ENCODE measurements around the gene ATP11A.

The ATP11A gene

DNA sequence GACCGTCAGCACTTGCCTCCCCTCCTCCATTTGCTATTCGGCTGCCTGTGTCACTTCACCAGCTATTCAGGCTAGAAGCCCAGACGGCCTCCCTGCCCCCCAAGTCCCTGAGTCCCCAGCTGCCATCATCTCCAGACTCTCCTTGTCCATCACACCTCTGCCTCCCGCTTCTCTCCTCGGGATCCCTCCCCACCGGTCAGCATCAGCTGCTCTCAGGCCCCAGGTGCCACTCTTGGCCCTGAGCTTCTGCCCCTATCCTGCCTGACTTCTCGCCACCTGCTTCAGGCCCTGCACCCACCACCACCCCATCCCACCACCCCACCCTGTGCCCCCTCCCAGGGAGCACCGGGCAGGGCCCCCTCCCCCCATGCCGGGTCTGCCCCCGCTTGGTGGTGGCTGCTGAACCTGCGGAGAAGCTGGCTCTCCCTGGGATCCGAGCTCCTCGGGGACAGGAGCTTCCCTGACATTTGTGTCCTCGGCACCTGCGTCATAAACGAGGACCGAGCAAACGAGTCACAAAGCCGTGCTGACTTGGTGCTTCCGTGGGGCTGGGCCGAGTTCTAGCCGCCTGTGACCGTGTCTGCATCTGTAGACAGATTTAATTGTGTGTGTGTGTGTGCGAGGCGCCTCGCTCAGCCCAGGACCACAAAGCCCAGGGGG is 208.9 kb downstream of the ATP11A start:
- DNase-seq: no peak

DNA sequence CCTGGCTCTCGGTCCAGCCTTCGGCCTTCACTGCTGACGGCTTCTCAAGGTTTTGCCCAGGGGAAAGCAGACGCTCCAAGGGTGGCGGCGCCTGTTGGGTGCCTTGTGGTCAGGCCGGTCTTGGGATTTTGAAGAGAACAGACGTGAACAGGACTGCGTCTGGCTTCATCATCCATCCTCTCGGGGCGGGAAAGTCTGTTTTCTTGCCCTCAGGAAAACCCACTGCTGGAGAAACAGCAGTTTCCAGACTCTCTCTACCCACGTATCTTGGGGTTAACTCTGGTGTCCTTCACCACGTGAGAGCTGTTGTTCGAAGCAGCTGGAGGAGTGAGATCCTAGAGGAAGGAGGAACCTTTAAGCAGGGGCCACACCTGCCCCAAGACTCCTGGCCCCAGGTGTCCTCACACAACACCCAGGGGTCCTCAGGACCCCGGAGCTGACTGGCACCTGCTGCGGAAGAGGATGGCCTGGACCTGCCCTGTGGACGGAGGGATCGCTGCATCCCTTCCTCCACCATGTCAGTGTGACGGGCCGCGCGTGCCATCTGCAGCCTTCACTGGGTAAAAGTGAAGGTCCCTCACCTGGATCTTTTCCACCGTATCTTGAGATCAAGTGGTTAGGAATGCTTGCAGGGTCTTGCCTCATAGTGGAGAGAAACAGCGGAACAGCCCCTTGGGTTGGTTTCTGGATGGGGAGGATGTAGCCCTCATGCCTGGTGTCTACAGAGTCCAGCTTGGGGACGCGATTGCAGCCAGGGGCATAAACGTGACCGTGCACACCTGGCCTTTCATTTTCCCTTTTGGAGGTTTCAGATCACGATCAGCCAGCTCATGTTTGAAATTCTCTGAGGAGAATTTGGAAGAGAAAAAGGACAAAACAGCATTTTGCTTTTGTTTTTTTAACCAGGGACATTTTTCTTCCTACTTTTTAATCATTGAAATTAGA is 209.7 kb downstream of the ATP11A start:
- no peak for DNase-seq

DNA sequence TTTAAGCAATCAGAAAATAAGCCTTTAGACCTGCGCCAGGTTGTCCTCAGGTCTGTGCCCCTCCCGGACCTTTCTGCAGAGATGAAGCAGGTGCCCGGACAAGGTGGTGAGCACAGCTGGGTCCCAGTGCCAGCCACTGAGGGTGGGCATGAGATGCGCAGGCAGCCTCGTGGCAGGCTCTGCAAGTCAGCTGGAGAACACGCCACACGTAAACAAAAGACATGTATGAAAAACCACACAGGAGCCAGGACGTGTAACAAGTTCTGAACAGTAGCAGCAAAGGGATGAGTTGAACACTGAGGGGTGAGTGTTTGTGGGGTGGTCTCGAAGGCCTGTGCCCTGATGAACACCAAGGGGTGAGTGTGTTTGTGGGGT is 210.4 kb downstream of the ATP11A start:
- no peak for DNase-seq

DNA sequence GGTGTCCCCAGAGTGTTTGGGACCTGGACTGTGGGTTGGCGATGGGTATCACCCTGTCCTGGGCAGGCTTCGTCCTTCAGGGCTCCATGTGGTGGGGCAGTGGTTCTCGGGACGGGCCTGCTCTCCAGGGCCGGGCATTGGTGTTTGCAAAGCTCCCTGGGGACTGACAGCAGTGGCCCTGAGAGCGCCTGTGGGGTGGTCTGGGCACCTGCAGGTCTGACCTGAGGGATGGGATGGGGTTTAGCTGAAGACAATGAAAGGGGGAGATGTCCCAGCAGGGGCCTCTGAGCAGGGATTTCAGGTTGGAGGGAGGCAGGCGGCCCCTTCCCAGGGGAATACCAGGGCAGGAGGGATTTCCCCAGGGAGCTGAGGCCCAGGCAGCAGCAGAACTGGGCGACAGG is 210.9 kb downstream of the ATP11A start:
- no peak for DNase-seq

DNA sequence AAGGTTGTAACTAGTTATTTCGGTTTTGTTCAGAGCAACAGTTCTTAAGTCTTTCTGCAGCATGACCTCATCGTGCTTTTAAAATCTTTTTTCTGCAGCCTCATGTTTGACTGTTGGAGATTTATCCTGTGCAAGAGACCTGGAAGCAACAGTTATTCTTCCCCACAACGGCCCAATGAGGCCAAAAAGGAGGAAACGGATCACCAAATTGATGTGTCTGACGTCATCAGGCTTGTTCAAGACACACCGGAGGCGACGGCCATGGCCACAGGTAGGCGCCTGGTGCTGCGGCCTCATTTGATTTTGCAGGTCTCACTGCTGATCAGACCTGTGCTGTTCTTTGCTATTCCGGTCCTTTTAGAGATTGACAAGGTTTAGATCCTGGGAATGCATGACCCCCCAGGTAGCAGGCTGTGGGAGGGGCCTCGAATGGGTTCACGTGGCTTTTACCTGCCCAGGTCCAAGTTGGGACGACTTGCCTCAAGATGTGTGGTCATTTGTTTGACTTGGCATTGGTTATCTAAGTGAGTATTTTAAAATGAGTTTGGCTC is 212.3 kb downstream of the ATP11A start:
- DNase-seq: no peak

- no peak for DNase-seq
These were observed 212.8 kb downstream of the ATP11A start for GRCh38 chr13:112902669-112903068.

DNA sequence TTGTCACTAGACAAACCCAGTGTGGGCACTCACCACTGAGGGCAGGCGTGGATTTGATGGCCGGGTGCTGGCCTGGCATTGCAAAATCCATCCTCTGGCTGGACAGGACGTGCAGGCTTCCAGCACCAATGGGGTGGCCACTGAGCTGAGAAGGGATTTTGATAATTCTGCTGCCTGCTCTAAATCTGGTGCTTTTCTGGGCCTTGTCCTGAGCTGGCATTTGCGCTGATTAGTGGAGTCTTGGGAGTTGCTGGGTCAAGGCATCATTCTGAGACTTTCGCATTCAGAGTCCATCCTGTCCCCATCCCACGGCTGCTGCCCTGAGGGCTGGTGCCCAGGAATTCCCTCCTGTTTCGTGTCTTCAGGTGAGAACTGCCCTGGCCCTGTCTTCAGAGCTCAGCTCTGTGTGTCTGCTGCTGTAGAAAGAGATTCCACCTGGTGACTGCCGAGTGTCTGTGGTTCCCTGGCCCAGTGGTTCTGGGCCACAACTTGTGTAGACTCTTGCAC is 213.3 kb downstream of the ATP11A start:
- DNase-seq: no peak

- no peak for DNase-seq
These were observed 213.9 kb downstream of the ATP11A start for GRCh38 chr13:112903606-112904195.

GRCh38 chr13:112904436-112904960 is 214.7 kb downstream of the ATP11A start:
- no peak for DNase-seq

DNA sequence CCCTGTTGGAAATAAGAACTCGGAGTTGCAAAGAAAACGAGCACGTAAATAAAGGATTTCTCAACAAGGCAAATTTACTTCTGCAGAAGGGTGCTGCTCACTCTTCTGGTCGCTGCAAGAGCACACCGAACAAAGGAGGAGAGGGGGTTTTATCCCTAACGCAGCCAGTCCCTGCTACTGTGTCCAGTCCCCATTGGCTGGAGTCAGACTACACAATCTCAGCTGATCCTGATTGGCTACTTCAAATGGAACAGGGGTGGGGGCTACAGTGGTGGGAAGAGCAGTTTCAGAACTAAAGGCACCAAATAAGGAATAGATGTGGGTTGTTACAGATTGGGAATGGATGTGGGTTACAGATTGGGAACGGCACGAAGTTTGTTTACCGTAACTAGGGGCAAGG is 215.2 kb downstream of the ATP11A start:
- no peak for DNase-seq

- DNase-seq: no peak
These were observed 215.8 kb downstream of the ATP11A start for GRCh38 chr13:112905619-112905989.

- no peak for DNase-seq
These were observed 216.3 kb downstream of the ATP11A start for GRCh38 chr13:112905990-112906641.

GRCh38 chr13:112907286-112907685 is 217.4 kb downstream of the ATP11A start:
- no peak for DNase-seq

- DNase-seq: peak; percentile 9
These were observed 218.1 kb downstream of the ATP11A start for GRCh38 chr13:112907871-112908331.

GRCh38 chr13:112908342-112908741 is 218.5 kb downstream of the ATP11A start:
- DNase-seq: no peak

- DNase-seq: no peak
These were observed 220.2 kb downstream of the ATP11A start for GRCh38 chr13:112910016-112910415.

GRCh38 chr13:112910616-112911280 is 220.9 kb downstream of the ATP11A start:
- DNase-seq: no peak

DNA sequence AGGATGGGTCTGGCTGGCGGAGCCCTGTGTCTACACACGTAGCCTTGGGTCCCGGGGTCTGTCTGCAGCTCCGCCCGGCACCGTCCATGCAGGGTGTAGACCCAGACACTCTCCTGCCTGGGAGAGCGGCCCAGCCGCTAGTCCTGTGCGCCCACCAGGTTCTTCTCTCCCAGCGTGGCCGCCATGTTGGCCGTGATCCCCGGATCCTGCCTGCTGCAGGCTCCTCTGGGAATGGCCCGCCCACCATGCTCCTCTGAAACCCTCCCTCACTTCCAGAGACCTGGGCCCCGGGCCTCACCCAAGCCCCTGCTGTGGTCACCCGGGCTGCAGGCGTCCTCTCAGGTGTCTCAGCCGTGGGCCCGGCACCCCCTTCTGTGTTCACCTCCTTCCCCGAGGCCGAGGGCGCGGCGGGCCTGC is 221.5 kb downstream of the ATP11A start:
- DNase-seq: no peak

GRCh38 chr13:112911883-112912282 is 222.0 kb downstream of the ATP11A start:
- DNase-seq: no peak

DNA sequence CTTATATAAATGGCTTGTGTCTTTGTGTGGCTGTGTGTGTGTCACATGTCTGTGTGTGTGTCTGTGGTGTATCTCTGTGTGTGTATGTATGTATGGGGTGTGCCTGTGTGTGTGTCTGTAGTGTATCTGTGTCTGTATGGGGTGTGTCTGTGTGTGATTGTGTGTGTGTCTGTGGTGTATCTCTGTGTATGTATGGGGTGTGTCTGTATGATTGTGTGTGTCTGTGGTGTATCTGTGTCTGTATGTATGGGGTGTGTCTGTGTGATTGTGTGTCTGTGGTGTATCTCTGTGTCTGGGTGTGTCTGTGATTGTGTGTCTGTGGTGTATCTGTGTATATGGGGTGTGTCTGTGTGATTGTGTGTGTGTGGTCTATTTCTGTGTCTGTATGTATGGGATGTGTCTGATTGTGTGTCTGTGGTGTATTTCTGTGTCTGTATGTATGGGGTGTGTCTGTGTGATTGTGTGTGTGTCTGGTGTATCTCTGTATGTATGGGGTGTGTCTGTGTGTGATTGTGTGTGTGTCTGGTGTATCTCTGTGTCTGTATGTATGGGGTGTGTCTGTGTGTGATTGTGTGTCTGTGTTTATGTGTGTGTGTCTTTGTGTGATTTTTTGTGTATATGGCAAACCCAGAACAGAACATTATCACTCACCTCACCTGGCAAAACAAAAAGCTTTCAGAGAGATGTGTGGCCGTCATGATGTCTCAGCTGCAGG is 223.0 kb downstream of the ATP11A start:
- no peak for DNase-seq

GRCh38 chr13:112916296-112916695 is 226.5 kb downstream of the ATP11A start:
- no peak for DNase-seq
